ENCODE results near the gene LPCAT1.

LPCAT1 gene

DNA sequence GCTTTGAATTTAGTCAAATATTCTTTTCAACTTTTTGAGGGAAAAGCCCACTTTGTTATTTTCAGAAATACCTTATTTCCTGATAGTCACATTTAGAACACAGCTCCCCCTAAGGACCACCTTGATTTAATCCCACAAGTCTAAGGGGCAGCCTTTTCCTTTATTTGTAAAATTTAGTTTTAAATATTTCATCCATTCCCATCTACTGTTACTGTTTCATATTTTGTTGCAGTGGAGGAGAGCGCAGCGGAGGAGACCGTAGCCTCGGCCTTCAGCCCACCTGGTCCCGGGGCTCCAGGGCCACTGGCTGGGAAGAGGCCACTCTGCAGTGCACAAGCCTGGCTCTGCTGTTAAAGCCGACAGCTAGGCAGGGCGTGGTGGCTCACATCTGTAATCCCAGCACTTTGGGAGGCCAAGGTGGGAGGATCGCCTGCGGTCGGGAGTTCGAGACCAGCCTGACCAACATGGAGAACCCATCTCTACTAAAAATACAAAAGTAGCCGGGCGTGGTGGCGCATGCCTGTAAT, 19.6 kb downstream of the LPCAT1 start:
- Histone ChIP-seq H3K9me2 (replicated peaks; ENCODE audit: low read depth, low read length) (no peaks in the 10 kb centered on the region), H3K36me3 (ENCODE audit: insufficient read depth, low read length) (peaks cover 42% of the 10 kb centered on the region; the same call in 1 of the 2 replicates), H3K9ac (ENCODE audit: low read depth, low read length, poor library complexity, severe bottlenecking) (no peak overlapping the region), H3K4me2 (ENCODE audit: low read depth, low read length, poor library complexity, severe bottlenecking) (no peak overlapping the region), H3K4me1 (ENCODE audit: insufficient read depth, low read length, poor library complexity, severe bottlenecking) (no peaks in the 10 kb centered on the region), H3K27me3 (ENCODE audit: insufficient read depth, low read length, poor library complexity, severe bottlenecking) (no peaks in the 10 kb centered on the region), H3F3A (ENCODE audit: low read depth) (no peaks in the 10 kb centered on the region), H3K9me3 (ENCODE audit: insufficient read depth, low read depth, low read length) (no peaks in the 10 kb centered on the region), H3K4me3 (ENCODE audit: low read length, poor library complexity, severe bottlenecking) (no peak overlapping the region), H2AFZ (ENCODE audit: low read length) (no peak overlapping the region), H4K20me1 (ENCODE audit: insufficient read depth, low read length, poor library complexity, severe bottlenecking) (peaks cover 69% of the 10 kb centered on the region), H3K79me2 (ENCODE audit: insufficient read depth, low read length) (peaks cover 88% of the 10 kb centered on the region)
- TF ChIP-seq, protein P1, sequence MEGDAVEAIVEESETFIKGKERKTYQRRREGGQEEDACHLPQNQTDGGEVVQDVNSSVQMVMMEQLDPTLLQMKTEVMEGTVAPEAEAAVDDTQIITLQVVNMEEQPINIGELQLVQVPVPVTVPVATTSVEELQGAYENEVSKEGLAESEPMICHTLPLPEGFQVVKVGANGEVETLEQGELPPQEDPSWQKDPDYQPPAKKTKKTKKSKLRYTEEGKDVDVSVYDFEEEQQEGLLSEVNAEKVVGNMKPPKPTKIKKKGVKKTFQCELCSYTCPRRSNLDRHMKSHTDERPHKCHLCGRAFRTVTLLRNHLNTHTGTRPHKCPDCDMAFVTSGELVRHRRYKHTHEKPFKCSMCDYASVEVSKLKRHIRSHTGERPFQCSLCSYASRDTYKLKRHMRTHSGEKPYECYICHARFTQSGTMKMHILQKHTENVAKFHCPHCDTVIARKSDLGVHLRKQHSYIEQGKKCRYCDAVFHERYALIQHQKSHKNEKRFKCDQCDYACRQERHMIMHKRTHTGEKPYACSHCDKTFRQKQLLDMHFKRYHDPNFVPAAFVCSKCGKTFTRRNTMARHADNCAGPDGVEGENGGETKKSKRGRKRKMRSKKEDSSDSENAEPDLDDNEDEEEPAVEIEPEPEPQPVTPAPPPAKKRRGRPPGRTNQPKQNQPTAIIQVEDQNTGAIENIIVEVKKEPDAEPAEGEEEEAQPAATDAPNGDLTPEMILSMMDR (conservative IDR thresholded peaks at IDR 0.05; ENCODE audit: low read length), result peak; percentile 44
- TF ChIP-seq EZH2phosphoT487 (IDR thresholded peaks at IDR 0.05; ENCODE audit: borderline replicate concordance), result no peak

DNA sequence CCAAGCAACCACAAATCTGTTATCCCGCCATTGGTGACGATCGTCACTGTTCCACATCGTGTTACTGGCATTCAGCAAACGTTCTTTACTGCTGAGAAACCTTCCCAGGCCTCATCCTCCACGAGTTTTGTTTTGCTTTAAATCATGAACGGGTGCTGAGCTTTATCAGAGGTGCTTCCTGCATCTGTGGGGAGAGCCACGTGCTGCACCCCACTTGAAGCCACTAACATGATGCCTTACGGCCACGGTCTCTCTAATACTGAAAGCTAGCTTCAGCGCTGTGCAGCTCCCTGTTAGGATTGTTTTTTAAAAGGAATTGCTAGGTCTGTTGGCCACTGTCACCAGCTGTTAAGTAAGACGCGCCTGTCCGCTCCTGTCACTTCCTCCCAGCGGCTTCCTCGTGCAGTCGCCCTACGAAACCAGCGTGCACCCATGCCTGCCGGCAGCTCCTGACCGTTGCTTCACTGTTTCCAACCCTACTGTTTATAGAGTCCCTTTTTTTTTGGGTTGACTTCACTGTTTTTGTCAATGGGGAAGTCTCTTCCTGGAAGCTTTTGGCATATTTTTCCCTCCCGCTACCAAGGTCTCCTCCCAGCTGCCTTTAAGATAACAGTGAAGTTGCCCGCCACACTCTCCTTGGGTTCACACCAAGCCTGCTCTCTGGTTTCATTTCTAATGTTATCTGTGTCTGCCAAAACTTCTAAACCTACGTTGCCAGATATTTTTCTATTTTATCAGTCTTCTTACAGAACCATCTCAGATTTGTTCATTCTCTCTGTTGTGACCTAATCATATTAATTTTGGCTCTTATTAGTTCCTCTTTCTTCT, 20.3 kb downstream of the LPCAT1 start:
- Histone ChIP-seq H3F3A (ENCODE audit: low read depth) (no peaks in the 10 kb centered on the region), H3K4me2 (ENCODE audit: low read depth, low read length, poor library complexity, severe bottlenecking) (no peak overlapping the region), H3K79me2 (ENCODE audit: insufficient read depth, low read length) (peaks cover 88% of the 10 kb centered on the region), H3K4me3 (ENCODE audit: low read length, poor library complexity, severe bottlenecking) (no peak overlapping the region), H4K20me1 (ENCODE audit: insufficient read depth, low read length, poor library complexity, severe bottlenecking) (peaks cover 63% of the 10 kb centered on the region), H3K9me2 (replicated peaks; ENCODE audit: low read depth, low read length) (no peaks in the 10 kb centered on the region), H2AFZ (ENCODE audit: low read length) (no peak overlapping the region), H3K36me3 (ENCODE audit: insufficient read depth, low read length) (peaks cover 42% of the 10 kb centered on the region; the same call in 1 of the 2 replicates), H3K9ac (ENCODE audit: low read depth, low read length, poor library complexity, severe bottlenecking) (no peak overlapping the region), H3K4me1 (ENCODE audit: insufficient read depth, low read length, poor library complexity, severe bottlenecking) (no peaks in the 10 kb centered on the region), H3K27me3 (ENCODE audit: insufficient read depth, low read length, poor library complexity, severe bottlenecking) (no peaks in the 10 kb centered on the region), H3K9me3 (ENCODE audit: insufficient read depth, low read depth, low read length) (no peaks in the 10 kb centered on the region)
- no peak for TF ChIP-seq EZH2phosphoT487 (IDR thresholded peaks at IDR 0.05; ENCODE audit: borderline replicate concordance)
- TF ChIP-seq, protein P1 (conservative IDR thresholded peaks at IDR 0.05; ENCODE audit: low read length), result no peak

DNA sequence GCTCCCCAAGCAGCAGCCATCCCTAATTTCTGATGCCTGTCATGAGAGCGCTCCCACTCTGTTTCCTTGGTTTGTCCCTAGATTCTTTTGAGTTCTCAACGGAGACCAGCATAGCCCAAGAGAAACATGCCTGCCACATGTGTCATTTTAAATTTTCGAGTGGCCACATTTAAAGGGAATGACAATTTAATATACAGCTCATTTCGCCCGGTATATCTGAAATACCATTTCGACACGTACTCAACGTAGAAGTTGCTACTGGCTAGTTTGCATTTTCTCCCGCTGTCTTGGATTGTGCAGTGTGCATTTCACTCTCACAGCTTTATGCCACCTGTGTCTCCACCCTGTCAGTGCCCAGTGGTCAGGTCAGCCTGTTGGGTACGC, 21.0 kb downstream of the LPCAT1 start:
- peaks cover 60% of the 10 kb centered on the region for H4K20me1 ChIP-seq (ENCODE audit: insufficient read depth, low read length, poor library complexity, severe bottlenecking)
- peaks cover 44% of the 10 kb centered on the region; the same call in 1 of the 2 replicates for H3K36me3 ChIP-seq (ENCODE audit: insufficient read depth, low read length)
- no peaks in the 10 kb centered on the region for H3K9me2 ChIP-seq (replicated peaks; ENCODE audit: low read depth, low read length)
- no peaks in the 10 kb centered on the region for H3K4me1 ChIP-seq (ENCODE audit: insufficient read depth, low read length, poor library complexity, severe bottlenecking)
- H2AFZ ChIP-seq (ENCODE audit: low read length), result no peak overlapping the region
- H3K9ac ChIP-seq (ENCODE audit: low read depth, low read length, poor library complexity, severe bottlenecking), result no peak overlapping the region
- H3F3A ChIP-seq (ENCODE audit: low read depth), result no peaks in the 10 kb centered on the region
- peaks cover 86% of the 10 kb centered on the region for H3K79me2 ChIP-seq (ENCODE audit: insufficient read depth, low read length)
- no peak overlapping the region for H3K4me3 ChIP-seq (ENCODE audit: low read length, poor library complexity, severe bottlenecking)
- H3K9me3 ChIP-seq (ENCODE audit: insufficient read depth, low read depth, low read length), result no peaks in the 10 kb centered on the region
- no peaks in the 10 kb centered on the region for H3K27me3 ChIP-seq (ENCODE audit: insufficient read depth, low read length, poor library complexity, severe bottlenecking)
- H3K4me2 ChIP-seq (ENCODE audit: low read depth, low read length, poor library complexity, severe bottlenecking), result no peak overlapping the region
- TF ChIP-seq, protein P1 (conservative IDR thresholded peaks at IDR 0.05; ENCODE audit: low read length), result no peak
- no peak for TF ChIP-seq EZH2phosphoT487 (IDR thresholded peaks at IDR 0.05; ENCODE audit: borderline replicate concordance)

Data from Loucy (cell line).